Measurements from ENCODE around the gene SLC22A14.
"Not testable (repeated sequence)": the region's sequence is repeated elsewhere in the genome, so short reads cannot be mapped to it uniquely, and the experiment has no call there.

The SLC22A14 gene, protein sequence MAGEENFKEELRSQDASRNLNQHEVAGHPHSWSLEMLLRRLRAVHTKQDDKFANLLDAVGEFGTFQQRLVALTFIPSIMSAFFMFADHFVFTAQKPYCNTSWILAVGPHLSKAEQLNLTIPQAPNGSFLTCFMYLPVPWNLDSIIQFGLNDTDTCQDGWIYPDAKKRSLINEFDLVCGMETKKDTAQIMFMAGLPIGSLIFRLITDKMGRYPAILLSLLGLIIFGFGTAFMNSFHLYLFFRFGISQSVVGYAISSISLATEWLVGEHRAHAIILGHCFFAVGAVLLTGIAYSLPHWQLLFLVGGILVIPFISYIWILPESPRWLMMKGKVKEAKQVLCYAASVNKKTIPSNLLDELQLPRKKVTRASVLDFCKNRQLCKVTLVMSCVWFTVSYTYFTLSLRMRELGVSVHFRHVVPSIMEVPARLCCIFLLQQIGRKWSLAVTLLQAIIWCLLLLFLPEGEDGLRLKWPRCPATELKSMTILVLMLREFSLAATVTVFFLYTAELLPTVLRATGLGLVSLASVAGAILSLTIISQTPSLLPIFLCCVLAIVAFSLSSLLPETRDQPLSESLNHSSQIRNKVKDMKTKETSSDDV

DNA sequence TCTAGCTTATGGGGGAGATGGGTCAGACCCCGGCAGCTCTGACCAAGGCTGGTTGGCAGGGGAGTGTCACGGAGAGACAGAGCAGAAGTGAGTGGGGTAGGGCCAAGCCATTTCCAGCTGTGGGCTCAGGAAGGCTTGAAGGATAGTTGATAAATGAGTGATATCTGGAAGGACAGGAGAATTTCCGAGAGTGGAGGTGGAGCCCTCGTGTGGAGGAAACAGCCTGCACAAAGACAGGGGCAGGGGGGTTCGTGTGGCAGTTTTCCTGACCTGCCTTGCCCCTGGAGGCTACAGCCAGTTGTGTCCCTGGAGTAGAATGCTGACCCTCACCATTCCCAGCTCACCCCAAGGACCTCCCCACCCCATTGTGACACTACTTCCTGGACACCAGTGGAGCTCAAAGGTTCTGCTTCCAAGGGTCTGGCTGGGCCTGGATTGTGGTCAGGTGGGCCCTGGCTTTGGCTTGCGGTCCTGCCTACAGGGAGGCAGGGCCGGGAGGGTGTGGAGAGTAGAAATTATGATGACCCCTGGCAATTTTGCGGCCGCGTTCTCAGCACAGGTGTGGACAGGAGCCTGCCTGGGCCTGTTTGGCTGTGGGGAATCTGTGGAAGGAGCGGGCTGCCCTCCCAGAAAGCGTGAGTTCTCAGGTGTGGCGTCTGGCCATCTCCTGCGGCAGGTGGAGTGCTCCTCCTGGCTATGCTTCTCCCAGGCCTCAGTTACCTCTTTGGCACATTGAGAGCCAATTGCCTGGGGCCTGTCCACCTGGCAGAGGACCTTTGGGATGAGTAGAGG lies at the start of gene SLC22A14:
SLC22A14 (plus strand) TSS at position 400 of the 792 bp plus-strand sequence. CDS start 23,733 bp downstream, outside the sequence.
- DNase-seq (ENCODE audit: low read depth, low spot score) = no peak

DNA sequence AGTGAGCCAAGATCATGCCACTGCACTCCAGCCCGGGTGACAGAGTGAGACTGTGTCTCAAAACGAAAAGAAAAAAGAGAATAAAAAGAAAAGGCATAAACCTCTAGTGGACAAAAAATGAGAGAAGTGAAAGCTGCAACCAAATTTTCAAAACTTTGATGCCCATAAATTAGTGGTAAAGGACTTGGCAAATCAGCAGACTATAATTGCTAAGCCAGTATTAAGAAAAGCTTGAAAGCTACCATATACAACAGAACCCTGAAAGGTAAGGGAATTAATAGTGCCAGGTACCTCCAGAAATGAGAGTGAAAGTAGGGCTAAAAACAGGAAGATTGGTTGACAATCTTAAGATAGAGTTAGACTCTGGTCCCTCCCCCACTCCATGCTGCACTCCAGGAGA lies 49.4 kb upstream of the SLC22A14 start:
- DNase-seq (ENCODE audit: low read depth, low spot score) = no peak

DNA sequence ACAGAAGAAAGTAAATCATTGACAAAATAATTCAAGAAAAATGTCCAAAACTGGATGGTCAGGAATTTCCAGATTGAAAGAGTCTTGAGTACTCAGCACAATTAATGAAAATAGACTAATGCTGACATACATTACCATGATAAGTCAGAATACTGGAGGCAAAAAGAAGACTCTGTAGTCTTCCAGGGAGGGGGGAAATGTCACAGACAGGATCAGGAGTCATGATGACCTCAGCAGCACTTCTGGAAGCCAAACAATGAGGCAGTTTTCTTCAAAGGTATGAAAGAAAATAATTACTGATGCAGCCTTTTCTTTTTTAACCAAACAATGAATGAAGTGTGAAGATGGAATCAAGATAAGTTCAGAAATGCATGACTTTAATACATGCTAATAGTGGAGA lies 46.6 kb upstream of the SLC22A14 start:
- no peak for DNase-seq (ENCODE audit: low read depth, low spot score)

DNA sequence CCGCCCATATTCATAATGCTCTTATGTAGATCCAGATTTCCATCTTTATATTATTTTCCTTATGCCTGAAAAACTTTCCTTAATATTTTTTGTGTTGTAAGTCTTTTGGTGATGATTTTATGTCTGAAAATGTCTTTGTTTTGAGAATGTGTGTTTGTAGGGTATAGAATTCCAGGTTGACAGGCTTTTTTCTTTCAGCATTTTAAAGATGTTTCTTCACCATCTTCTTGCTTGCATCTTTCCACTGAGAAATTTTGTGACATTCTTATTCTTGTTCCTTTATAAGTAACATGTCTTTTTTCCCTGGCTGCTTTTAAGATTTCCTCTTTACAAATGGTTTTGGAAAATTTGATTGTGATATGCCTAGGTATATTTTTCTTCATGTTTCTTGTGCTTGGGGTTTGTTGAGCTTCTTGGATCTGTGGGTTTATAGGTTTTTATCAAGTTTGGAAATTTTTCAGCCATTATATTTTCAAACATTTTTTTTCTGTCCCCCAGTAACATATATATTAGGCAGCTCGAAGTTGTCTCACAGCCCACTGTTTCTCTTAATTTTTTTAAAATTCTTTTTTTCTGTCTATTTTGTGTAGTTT lies 43.6 kb upstream of the SLC22A14 start:
- DNase-seq (ENCODE audit: low read depth, low spot score) = no peak

DNA sequence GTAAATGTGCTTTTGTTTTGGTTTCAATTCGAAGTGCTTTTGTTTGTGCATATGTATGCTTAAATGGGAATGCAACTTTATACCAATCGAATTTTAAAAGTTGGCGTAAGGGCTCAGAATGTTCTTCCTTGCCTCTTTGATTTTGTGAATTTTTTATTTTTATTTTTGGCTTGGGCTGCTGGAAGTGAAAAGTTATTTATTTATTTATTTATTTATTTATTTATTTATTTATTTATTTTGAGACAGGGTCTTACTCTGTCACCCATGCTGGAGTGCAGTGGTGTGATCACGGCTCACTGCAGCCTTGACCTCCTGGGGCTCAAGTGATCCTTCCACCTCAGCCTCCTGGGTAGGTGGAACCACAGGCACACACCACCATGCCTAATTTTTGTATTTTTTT lies 39.3 kb upstream of the SLC22A14 start:
- DNase-seq (ENCODE audit: low read depth, low spot score) = not testable (repeated sequence)

DNA sequence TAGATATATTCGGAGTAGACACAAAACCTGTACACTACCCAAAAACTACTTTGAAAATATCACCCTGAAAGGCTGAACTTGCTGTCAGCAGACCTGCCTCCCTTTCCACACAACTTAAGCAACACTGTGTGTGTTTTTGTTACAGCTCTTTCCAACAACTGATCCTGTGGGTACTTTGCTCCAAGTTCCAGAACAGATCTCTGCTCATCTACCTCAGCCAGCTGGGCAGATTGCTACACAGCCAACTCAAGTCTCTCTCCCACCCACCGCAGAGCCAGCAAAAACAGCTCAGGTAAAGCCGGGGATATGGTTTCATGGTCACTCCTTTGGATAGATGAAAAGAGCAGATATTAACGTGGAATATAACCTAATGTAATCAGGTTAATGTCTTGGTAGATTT lies 36.2 kb upstream of the SLC22A14 start:
- DNase-seq (ENCODE audit: low read depth, low spot score) = no peak

DNA sequence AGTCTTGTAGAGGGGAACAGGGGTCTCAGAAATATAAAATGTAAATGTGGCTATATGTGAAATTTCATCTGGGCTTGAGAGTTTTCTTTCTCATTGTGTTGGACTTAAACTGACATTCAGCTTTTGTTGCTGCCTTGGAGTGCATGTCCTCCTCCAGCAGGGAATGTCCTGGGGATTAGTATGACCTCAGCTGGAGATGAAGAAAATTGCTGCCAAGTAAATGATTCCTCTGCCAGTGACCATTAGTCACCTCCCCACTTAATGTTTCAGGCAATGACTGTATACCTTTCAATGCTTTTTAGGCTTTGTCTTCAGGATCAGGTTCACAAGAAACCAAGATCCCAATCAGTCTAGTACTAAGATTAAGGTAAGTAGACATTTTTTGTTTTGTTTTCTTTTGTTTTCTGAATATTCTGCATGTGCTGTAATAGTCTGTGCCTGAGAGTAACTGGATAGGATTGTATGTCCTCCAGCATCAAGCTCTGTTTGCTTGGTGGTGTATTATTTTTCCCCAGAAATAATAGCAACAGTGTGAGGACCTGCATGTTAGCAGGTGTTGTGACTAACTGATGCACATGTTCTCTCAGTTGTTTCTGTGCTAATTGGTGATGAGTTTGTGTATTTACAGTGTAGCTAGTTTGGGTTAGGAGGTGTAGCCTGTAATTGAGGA lies 34.6 kb upstream of the SLC22A14 start:
- DNase-seq (ENCODE audit: low read depth, low spot score) = no peak

DNA sequence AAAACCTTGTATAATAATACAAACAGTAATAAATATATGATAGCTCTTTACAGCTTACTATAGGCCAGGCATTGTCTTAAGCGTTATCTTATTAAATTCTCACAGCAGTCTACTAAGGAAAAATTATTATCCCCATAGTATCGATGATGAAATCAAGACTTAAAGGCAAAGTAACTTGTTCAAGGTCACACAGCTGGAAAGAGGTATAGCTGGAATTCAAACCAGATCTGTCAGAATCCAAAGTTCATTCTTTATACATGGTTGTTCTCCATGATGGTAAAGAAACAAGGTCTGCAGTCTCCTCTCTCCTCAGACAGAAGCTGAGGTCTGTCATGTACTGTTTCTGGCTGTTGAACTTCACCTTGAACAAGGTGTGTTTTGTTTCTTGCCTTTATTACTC lies 31.9 kb upstream of the SLC22A14 start:
- DNase-seq (ENCODE audit: low read depth, low spot score) = no peak

DNA sequence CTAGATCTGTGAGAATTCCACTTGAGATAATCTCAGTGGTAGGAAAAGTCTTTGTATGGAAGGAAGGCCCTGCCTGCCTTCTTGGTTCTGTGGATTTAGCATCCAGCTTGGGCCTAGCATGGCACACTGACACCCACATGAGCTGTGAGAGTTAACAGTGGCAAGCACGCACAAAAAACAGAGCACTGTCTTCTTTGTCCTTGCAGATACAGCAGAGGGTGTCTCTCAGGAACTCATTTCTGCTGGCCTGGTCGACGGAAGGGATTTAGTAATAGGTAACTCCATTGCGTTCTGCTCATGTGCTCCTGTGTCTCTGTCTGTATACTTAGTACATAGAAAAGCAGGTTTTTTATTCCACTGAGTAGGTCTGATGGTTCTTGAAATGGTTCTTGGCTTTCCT lies 30.9 kb upstream of the SLC22A14 start:
- DNase-seq (ENCODE audit: low read depth, low spot score) = no peak

DNA sequence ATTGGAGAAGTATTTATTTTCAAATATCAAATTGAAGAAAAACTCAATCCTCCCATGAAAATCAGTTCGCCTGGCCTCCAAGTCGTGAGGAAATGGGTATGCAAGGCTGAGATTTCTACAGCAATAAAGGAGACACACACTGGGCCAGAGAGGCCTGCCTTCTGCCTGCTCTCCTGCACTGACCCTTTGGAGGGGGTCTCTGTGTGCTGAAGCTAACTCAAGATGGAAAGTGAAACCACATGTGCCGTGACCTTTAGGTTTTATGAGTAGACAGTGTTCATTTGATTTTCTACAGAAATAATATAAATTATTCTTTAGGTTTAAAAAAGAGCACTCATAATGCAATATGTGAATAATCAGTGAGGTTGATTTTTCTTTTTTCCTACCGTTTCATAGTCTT lies 28.4 kb upstream of the SLC22A14 start:
- no peak for DNase-seq (ENCODE audit: low read depth, low spot score)

DNA sequence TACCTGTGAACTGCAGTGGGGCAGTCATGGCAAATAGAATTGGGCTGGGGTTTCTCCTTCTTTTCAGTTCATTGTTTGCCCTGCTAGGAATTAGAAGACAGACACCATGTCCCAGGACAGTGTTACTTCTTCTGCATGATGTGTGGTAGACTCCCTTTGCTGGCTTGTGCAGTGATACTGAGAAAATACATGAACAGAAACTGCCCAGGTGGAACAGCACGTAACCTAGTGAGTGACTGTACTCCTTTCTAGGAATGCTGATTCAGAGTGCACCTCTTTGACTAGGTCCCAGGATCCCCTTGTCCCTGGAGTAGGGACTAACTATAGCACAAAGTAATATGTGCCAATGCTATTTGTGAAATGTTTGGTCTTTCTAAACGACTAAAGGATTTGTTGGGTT lies 27.2 kb upstream of the SLC22A14 start:
- DNase-seq (ENCODE audit: low read depth, low spot score) = no peak

DNA sequence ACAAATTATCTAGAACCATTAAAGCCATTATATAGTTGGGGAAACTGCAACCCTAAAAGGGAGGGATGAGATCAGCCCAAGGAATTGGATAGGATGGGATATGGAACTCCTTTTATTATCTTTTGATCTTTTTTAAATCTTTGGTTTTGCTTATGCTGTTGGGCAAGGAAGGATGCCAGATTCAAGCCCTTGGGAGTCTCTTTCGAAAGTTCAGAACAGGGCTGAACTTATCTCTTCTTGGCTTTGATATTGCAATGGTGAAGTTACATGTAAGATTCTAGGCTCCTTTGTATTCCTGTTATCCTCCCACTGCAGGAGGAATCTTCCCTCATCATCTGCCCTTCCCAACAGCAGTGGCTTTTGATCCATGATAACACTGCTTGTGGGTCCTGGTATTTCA lies 26.5 kb upstream of the SLC22A14 start:
- no peak for DNase-seq (ENCODE audit: low read depth, low spot score)

DNA sequence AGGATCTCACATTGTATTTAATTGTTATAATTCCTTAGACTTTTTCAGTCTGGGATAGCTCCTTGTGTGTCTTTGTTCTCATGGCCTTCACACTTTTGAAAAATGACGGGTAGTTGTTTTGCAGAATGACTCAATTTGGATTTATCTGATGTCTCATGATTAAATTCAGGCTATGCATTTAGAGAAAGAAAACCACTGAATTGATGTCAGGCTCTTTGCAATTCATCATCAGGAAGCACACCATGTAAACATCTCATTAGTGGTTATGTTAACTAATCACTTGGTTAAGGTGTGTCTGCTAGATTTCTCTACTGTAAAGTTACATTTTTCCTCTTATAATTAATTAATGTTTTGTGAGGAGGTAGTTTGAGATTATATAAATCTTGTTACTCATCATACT lies 24.5 kb upstream of the SLC22A14 start:
- DNase-seq (ENCODE audit: low read depth, low spot score) = no peak

DNA sequence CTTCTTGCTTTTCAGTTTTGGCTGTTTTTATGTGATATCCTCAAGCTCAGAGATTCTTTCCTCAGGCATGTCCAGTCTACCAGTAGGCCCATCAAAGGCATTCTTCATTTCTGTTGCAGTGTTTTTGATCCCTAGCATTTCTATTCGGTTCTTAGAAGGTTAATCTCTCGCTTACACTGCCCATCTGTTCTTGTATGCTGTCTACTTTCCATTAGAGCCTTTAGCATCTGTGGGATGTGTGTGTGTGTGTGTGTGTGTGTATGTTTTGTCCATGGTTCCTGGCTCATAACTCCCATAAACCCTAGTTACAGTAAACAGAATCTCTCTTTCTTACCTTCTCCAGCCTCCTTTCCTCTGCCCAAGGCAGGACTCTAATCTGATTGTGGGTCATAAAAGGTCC lies 21.6 kb upstream of the SLC22A14 start:
- no peak for DNase-seq (ENCODE audit: low read depth, low spot score)

DNA sequence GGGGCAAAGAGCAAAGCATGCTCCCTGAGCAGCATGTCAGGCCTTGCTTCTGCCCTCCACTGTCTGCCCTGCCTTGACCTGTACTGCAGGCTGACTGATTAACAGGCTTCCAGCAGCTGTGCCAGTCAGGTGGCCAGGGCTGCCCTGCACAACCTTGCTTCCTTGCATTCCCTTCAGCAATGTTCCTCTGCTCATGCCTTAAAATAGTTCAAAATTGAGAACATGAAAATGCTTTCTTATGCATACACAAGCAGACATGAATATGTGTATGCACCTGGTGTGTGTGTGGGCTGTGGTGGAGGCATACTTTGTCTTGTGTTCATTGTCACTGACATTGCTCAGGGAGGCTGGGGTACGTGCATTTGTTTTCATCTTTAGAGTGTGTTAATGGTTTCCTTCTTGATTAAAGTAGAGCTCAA lies 17.7 kb upstream of the SLC22A14 start:
- DNase-seq (ENCODE audit: low read depth, low spot score) = no peak

DNA sequence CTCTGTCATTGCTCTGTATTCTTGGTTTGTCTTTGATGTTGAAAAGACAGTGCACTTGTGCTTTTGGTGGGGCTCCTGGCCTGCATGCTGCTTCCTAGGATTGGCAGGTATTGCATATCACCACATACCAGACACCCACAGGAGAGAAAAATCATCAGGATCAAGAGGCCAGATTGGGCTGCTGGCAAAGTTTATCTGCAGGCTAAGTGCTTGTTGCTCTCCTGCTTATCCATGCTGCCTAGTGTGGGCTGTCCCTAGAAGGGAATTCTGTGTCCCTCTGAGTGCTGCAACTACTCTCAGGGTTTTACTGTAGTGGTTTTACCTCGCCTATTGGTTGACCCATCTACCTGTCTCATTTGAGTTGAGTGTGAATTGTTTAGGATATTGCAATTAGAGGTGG lies 17.3 kb upstream of the SLC22A14 start:
- no peak for DNase-seq (ENCODE audit: low read depth, low spot score)

DNA sequence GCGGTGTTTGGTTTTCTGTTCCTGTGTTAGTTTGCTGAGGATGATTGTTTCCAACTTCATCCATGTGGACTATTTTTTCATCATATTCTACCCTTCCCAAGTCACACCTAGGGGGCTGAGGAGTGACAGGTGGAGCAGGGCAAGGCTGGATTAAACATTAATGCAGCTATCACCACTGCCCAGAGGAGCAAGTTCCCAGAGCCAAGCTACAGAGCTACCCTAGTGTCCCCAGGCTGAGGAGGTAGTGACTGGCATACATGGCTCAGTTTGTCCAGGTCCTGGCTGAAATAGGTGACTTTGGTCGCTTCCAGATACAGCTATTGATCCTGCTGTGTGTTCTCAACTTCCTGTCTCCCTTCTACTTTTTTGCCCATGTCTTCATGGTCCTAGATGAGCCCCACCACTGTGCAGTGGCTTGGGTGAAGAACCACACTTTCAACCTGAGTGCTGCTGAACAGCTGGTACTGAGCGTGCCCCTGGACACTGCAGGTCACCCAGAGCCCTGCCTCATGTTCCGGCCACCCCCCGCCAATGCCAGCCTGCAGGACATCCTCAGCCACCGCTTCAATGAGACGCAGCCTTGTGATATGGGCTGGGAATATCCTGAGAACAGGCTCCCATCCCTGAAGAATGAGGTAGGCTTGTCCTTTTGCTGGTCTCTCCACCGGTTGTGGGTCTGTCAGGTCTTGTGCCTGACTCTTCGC lies 16.3 kb upstream of the SLC22A14 start, which contains the start of gene SLC22A13:
SLC22A13 (plus strand) TSS at position 209 of the 704 bp plus-strand sequence; CDS start at position 258, 49 bp downstream.
- DNase-seq (ENCODE audit: low read depth, low spot score) = no peak

DNA sequence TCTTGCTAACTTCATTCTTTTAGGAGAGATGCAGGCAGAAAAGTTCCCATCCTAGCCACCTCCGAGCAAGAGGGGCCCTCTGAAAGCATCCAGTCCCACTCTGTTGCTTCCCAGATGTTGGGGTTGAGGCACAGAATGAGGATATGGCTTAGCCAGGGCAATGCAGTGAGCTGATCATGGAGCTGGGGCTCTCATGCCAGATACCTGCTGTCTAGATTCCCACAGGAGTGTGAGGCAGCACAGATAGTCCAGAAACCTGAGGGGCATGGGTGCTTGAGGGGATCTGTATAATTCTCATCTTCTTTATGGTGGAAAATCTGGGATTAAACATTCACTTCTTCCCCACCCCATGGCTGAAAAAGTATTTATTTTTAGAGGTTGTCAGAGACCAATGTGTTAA lies 15.3 kb upstream of the SLC22A14 start:
- no peak for DNase-seq (ENCODE audit: low read depth, low spot score)

DNA sequence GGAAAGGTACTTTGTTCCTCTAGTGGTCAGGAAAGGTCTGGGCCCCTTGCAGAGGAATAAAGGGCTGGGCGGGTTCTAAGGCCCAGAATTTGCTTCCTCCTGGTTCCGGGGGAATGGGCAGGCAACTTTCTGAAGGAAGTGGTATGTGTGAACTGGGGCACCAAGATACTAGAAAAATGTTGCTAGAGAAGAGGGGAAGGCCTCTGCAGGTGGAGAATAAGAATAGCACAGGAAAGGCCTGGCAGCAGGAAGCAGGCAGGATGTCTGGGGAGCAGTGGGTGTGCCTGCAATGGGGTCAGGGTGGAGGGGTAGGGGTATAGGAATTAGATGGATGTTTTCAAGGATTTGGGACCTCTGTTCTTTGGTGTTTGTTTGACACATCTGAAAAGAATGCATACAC lies 14.4 kb upstream of the SLC22A14 start:
- no peak for DNase-seq (ENCODE audit: low read depth, low spot score)

DNA sequence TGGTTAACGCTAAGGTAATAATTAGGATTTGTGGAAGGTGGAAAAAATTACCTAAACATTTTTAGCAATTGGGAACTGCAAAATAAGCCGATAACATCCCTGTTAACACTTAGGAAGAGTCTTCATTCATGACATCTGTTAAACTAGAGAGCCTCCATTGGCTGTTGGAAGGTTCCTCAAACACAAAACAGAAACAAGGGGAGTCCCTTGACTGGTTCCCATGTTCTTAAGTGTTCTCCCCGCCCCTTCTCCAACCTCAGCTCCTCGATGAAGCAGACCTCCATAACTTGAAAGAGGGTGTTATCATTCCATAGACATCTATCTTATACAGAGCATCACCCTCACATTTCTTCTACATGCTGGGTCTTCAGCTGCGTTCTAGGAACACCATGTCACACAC lies 14.0 kb upstream of the SLC22A14 start:
- no peak for DNase-seq (ENCODE audit: low read depth, low spot score)

DNA sequence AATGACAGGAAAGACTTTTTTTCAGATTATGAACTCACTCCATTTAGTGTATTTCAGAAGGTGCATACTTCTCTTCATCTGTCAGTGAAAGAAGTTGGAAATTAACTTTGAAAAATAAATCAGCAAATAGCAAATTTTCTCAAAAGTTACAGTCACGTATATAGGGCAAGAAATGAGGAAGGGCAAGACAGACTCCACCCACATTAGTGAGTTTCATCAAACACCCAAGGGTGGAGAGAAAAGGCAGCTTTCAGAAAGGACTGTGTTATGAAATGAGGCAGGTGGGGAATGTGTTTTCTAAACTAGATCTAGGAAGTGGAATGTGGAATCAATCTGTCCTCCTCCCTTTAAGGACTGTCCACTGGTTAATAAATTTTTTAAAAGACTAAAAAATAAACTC lies 13.6 kb upstream of the SLC22A14 start:
- DNase-seq (ENCODE audit: low read depth, low spot score) = no peak

Data from activated naive CD8-positive, alpha-beta T cell treated with anti-CD3 and anti-CD28 coated beads, Interleukin-2, amount 50 U/mL, for 16 hours (primary cell).